HS-27A (cell line): ENCODE data around the gene CDC27.
"Not testable (repeated sequence)": the region's sequence is repeated elsewhere in the genome, so short reads cannot be mapped to it uniquely, and the experiment has no call there.

Experiments
- DNase-seq: peaks from one replicate; pipeline ENCODE4 v3.0.0-alpha.2; 2012; ENCODE audit warnings: low read depth, missing footprints

CDC27 gene

GRCh38 chr17:47131761-47132160 lies 57.3 kb downstream of the CDC27 start:
- DNase-seq, result no peak

DNA sequence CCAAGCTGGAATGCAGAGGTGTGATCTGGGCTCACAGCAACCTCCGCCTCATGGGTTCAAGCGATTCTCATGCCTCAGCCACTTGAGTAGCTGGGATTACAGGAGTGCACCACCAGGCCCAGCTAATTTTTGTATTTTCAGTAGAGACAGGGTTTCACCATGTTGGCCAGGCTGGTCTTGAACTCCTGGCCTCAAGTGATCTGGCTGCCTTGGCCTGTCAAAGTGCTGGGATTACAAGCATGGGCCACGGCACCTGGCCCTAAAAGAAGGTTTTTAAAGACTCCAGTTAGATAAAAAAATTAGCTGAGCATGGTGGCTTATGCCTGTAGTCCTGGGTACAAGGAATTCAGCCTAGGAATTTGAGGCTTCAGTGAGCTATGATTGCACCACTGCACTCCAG lies 62.3 kb downstream of the CDC27 start:
- DNase-seq, result not testable (repeated sequence)

DNA sequence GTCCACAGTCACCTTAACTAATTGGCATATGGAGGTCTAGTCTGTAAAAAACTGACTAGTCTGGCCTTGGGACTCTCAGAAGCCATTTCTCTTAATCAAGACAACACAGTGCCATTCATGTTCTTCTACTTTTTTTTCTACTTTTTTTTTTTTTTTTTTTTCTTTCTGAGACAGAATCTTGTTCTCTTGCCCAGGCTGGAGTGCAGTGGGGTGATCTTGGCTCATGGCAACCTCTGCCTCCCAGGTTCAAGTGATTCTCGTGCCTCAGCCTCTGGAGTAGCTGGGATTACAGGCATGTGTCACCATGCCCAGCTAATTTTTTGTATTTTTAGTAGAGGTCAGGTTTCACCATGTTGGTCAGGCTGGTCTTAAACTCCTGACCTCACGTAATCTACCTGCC lies 65.8 kb downstream of the CDC27 start:
- not testable (repeated sequence) for DNase-seq

- DNase-seq, result no peak
Measured at GRCh38 chr17:47120521-47121095, 68.5 kb downstream of the CDC27 start.

GRCh38 chr17:47119746-47120520 lies 69.2 kb downstream of the CDC27 start:
- peak; percentile 20 for DNase-seq

GRCh38 chr17:47117386-47117785 lies 71.7 kb downstream of the CDC27 start:
- DNase-seq, result no peak

- DNase-seq, result no peak
Measured at GRCh38 chr17:47106130-47106529, 83.0 kb downstream of the CDC27 start.

- DNase-seq, result not testable (repeated sequence)
Measured at GRCh38 chr17:47105246-47105645, 83.8 kb downstream of the CDC27 start.

GRCh38 chr17:47102914-47103313 lies 86.2 kb downstream of the CDC27 start:
- no peak for DNase-seq

- DNase-seq, result peak; percentile 79
Measured at GRCh38 chr17:47099987-47100711, 88.9 kb downstream of the CDC27 start.

GRCh38 chr17:47099451-47099986 lies 89.6 kb downstream of the CDC27 start:
- no peak for DNase-seq

GRCh38 chr17:47096343-47096742 lies 92.8 kb downstream of the CDC27 start:
- no peak for DNase-seq

GRCh38 chr17:47095268-47095667 lies 93.8 kb downstream of the CDC27 start:
- DNase-seq, result no peak

GRCh38 chr17:47087093-47087492 lies 102.0 kb downstream of the CDC27 start:
- no peak for DNase-seq

DNA sequence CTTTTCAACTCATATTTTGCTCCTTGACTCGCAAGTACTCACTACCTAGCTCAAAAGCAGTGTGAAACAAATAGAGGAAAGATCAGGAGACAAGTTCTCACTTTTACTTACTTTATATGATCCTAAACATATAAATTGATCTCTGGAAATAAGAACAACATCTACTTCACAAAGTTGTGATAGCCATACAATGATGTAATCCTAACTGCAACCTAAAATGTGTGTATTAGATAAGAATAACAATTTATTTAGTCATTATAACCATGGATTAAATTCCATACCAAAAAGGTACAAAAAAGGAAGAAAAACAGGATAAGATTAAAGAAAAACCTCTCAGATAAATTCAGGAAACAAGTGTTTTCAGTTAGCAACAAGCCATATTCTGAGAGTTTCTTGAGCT lies 103.4 kb downstream of the CDC27 start:
- DNase-seq, result no peak

- DNase-seq, result no peak
Measured at GRCh38 chr17:47078801-47079200, 110.3 kb downstream of the CDC27 start.

DNA sequence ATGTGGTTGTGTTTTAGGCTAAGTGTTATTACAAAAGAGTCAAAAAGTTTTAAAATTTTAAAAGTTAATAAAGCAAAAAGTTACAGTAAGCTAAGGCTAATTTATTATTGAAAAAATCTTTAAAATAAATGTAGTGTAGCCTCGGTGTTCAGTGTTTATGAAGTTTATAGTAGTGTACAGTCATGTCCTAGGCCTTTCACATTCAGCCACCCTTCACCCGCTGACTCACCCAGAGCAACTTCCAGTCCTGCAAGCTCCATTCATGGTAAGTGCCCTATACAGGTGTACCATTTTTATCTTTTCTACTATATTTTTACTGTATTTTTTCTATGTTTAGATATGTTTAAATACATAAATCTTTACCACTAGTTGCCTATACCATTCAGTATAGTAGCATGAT lies 111.5 kb downstream of the CDC27 start:
- no peak for DNase-seq

- no peak for DNase-seq
Measured at GRCh38 chr17:47076171-47076570, 112.9 kb downstream of the CDC27 start.

- DNase-seq, result not testable (repeated sequence)
Measured at GRCh38 chr17:47074361-47074760, 114.7 kb downstream of the CDC27 start.

GRCh38 chr17:47073629-47074028 lies 115.5 kb downstream of the CDC27 start:
- DNase-seq, result not testable (repeated sequence)

DNA sequence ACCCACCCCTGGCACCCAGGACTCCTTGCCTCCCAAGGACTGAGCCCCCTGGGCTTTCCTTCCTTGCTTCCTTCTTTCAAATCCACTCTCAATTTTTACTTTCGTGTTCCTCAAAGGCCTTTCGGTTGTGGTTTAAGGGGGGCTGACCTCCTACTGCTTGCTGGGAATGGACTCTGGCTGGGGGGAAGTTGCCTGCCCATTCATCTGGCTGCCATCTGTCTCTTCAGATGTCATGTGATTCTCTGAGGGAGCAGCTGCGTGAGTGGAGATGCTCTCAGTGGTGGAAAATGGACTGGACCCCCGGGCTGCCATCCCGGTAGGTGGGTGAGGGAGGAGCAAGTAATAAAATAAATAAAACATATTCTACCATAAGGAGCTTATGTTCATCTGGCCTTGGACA lies 116.2 kb downstream of the CDC27 start:
- DNase-seq, result no peak

GRCh38 chr17:47071171-47071570 lies 117.9 kb downstream of the CDC27 start:
- not testable (repeated sequence) for DNase-seq

DNA sequence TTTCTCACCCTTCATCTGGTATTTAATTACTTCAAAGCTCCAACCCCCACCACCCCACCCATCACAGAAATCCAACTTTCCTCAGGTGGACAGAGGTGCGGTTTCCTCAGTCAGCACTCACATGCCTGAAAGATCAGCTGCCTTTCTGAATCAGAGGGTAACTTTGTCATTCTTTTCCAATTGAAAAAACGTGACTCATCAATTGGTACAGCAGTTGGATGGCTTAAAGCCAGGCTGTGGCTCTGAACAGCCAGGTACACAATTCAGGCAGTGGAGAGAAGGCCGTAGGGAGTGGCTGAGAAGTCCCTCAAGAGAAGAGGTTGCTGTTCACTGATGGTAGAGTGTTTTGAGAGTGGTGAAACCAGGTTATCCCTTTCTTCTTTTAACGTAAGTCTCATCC lies 118.8 kb downstream of the CDC27 start:
- DNase-seq, result not testable (repeated sequence)
